ENCODE measurements around the gene LRFN2. TPM values are rescaled to one million over a fixed set of nuclear protein-coding genes. Genes with fewer than 3 reads are reported as not detected.

LRFN2 gene
- total RNA-seq, 6 donors from 2014 or later, result 0.06 to 0.20 TPM; not detected in 4

- TF ChIP-seq POLR2AphosphoS5 (IDR thresholded peaks at IDR 0.05) (no peak), POLR2A (IDR thresholded peaks at IDR 0.05) (no peak), EP300 (IDR thresholded peaks at IDR 0.05) (no peak), CTCF (IDR thresholded peaks at IDR 0.05) (no peak)
- no peaks in the 10 kb centered on the region for H3K4me1 ChIP-seq
- H3K27me3 ChIP-seq, result no peaks in the 10 kb centered on the region
- H3K4me3 ChIP-seq, result no peak overlapping the region
- no peaks in the 10 kb centered on the region for H3K9me3 ChIP-seq
- H3K36me3 ChIP-seq, result no peaks in the 10 kb centered on the region
- ATAC-seq (ENCODE audit: low FRiP score in 2 of 2) (no peak), DNase-seq (no peak)
- 79 to 85% methylated on average over 5 of the region's 5 CpGs for WGBS, 2 donors
- no peak overlapping the region for H3K27ac ChIP-seq
Measured at GRCh38 chr6:40387871-40388264, 199.3 kb downstream of the LRFN2 start.

GRCh38 chr6:40387127-40387870 is 199.9 kb downstream of the LRFN2 start:
- no peak overlapping the region for H3K4me3 ChIP-seq
- DNase-seq, result no peak
- no peak for ATAC-seq (ENCODE audit: low FRiP score in 2 of 2)
- WGBS, 2 donors, result 66 to 67% methylated on average over 4 of the region's 4 CpGs
- H3K4me1 ChIP-seq, result no peaks in the 10 kb centered on the region
- no peaks in the 10 kb centered on the region for H3K36me3 ChIP-seq
- no peak for TF ChIP-seq EP300 (IDR thresholded peaks at IDR 0.05)
- TF ChIP-seq POLR2AphosphoS5 (IDR thresholded peaks at IDR 0.05), result no peak
- TF ChIP-seq CTCF (IDR thresholded peaks at IDR 0.05), result no peak
- no peak for TF ChIP-seq POLR2A (IDR thresholded peaks at IDR 0.05)
- H3K27ac ChIP-seq, result no peak overlapping the region
- no peaks in the 10 kb centered on the region for H3K9me3 ChIP-seq
- H3K27me3 ChIP-seq, result no peaks in the 10 kb centered on the region

- H3K27me3 ChIP-seq, result no peaks in the 10 kb centered on the region
- H3K27ac ChIP-seq, result no peak overlapping the region
- 57 to 83% methylated on average over 3 of the region's 3 CpGs for WGBS, 2 donors
- ATAC-seq (ENCODE audit: low FRiP score in 2 of 2) (no peak), DNase-seq (no peak)
- no peaks in the 10 kb centered on the region for H3K9me3 ChIP-seq
- no peaks in the 10 kb centered on the region for H3K36me3 ChIP-seq
- no peaks in the 10 kb centered on the region for H3K4me1 ChIP-seq
- no peak overlapping the region for H3K4me3 ChIP-seq
- TF ChIP-seq EP300 (IDR thresholded peaks at IDR 0.05) (no peak), POLR2A (IDR thresholded peaks at IDR 0.05) (no peak), POLR2AphosphoS5 (IDR thresholded peaks at IDR 0.05) (no peak), CTCF (IDR thresholded peaks at IDR 0.05) (no peak)
Measured at GRCh38 chr6:40386200-40386599, 201.0 kb downstream of the LRFN2 start.

GRCh38 chr6:40383348-40384115 is 203.6 kb downstream of the LRFN2 start:
- no peaks in the 10 kb centered on the region for H3K27me3 ChIP-seq
- H3K36me3 ChIP-seq, result no peaks in the 10 kb centered on the region
- H3K4me1 ChIP-seq, result no peaks in the 10 kb centered on the region
- TF ChIP-seq EP300 (IDR thresholded peaks at IDR 0.05) (no peak), POLR2AphosphoS5 (IDR thresholded peaks at IDR 0.05) (no peak), POLR2A (IDR thresholded peaks at IDR 0.05) (no peak), CTCF (IDR thresholded peaks at IDR 0.05) (no peak)
- H3K9me3 ChIP-seq, result no peaks in the 10 kb centered on the region
- DNase-seq, result no peak
- 84 to 87% methylated on average over 3 of the region's 3 CpGs for WGBS, 2 donors
- no peak for ATAC-seq (ENCODE audit: low FRiP score in 2 of 2)
- H3K4me3 ChIP-seq, result no peak overlapping the region
- no peak overlapping the region for H3K27ac ChIP-seq
